NT2/D1 (cell line): ENCODE results near the gene CFC1.
"Not testable (repeated sequence)": the region's sequence is repeated elsewhere in the genome, so short reads cannot be mapped to it uniquely, and the experiment has no call there.

ENCODE experiments used
- DNase-seq: peaks from one replicate; pipeline ENCODE4 v3.0.0-alpha.2; 2011; ENCODE audit warnings: low read depth, low spot score
- H3K27me3 ChIP-seq: 2 replicates; pipeline ENCODE4 v1.6.0; 2011; ENCODE audit warnings: mild to moderate bottlenecking; ENCODE audit not compliant: insufficient read length, insufficient read depth
- H3K36me3 ChIP-seq: 2 replicates; pipeline ENCODE4 v1.6.1; 2011; ENCODE audit warnings: mild to moderate bottlenecking, low read length, mixed read lengths; ENCODE audit not compliant: insufficient read depth, insufficient read length
- H3K4me1 ChIP-seq: 2 replicates; pipeline ENCODE4 v1.5.1; 2011; ENCODE audit not compliant: insufficient read depth, insufficient read length
- H3K4me3 ChIP-seq: 2 replicates; pipeline ENCODE4 v1.5.1; 2011; ENCODE audit warnings: low read depth; ENCODE audit not compliant: insufficient read length
- H3K9ac ChIP-seq: 2 replicates; pipeline ENCODE4 v1.6.0; 2011; ENCODE audit warnings: low read depth; ENCODE audit not compliant: insufficient read length
- H3K9me3 ChIP-seq: 2 replicates; pipeline ENCODE4 v1.5.1; 2011; ENCODE audit warnings: mild to moderate bottlenecking, low read length; ENCODE audit not compliant: insufficient read depth

Gene CFC1

DNA sequence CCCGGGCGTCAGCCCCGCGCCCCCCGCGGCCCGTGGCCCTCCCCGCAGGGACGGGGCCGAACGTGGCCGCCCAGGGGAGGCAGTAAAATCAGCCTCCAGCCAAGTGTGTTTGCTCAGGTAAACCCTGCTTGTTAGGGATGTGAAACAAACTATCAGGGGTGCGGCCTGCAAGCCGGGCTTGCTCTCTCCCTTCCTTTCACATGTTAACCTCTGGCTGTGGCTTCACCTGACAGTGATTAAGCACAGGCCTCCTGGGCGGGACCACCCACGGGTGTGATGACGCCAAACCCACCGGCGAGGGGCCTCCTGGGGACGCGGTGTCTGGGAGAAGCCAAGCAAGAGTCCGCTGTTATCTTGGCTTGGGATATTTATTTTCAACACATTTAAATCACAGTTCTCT lies 1.4 kb downstream of the CFC1 start:
- not testable (repeated sequence) for H3K36me3 ChIP-seq, H3K4me3 ChIP-seq, DNase-seq

DNA sequence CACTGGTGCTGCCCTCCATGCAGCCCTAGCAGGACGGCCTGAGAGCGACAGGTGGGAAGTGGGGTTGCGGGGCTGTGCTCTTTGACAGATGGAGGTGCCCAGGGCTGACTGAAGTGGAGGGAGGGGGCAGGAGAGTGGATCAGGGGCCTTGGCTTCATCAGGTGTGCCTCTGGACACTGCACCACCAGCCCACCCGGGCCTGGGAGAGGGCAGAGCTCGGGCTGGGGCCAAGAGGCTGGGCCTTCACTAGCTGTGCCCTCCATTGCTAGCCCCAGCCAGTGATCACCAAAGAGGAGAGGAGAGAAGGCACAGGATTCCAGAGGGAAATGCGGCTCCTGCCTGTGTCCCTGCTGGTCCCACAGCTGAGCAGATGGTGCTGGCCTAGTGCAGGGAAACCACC lies 2.6 kb downstream of the CFC1 start:
- DNase-seq, H3K4me1 ChIP-seq, H3K9me3 ChIP-seq, H3K9ac ChIP-seq, H3K4me3 ChIP-seq, H3K27me3 ChIP-seq, H3K36me3 ChIP-seq: not testable (repeated sequence)

More for the DNA sequence above, 1.4 kb downstream of the CFC1 start:
- not testable (repeated sequence) for H3K4me1 ChIP-seq, H3K9me3 ChIP-seq, H3K27me3 ChIP-seq, H3K9ac ChIP-seq

DNA sequence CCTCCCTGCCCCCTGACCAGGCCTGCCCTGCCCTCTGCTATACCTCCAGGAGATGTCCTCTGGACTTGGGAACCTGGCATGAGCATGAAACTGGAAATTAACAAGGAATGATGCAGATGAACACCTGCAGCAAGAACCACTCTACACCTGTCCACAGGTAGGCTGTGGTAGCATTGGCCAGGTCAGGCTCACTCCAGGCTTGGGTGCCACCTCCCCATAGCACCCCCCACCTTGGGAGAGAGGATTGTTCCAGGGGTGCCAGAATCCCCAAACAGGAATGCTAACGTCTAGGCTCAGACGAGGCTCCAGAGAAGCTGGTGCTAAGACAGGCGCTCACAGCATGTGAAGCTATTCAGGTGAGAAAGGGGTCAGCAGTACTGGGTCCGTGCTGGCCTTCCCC lies 5.4 kb downstream of the CFC1 start:
- not testable (repeated sequence) for H3K4me3 ChIP-seq, H3K4me1 ChIP-seq, H3K9me3 ChIP-seq, H3K9ac ChIP-seq, H3K27me3 ChIP-seq, H3K36me3 ChIP-seq, DNase-seq

- DNase-seq, H3K9me3 ChIP-seq, H3K4me3 ChIP-seq, H3K36me3 ChIP-seq, H3K4me1 ChIP-seq, H3K9ac ChIP-seq, H3K27me3 ChIP-seq: not testable (repeated sequence)
These were observed 6.5 kb downstream of the CFC1 start for GRCh38 chr2:130592791-130593414.

DNA sequence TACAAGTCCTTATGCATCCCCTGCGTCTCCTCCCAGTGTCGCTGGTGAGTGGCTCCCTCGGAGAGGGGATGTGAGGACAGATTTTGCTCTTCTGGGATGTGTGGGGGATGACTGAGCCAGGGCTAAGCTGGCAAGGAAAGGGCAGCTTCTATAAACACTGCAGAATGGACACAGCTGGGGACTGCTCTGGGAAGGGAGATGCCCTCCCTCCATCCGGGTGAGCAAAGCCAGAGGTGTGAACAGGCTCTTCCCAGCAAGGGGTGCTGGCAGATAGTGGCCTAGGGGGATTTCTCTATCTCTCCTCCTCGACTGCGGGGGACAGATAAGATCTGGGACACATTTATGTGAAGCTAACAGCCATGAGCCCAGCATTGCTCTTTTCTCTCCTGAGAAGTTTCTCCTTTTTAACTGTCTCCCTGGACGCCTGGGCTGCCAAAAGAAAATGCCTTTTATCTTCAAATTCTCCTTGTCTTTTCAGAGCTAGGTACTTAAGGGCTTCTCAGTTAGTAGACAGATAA lies 8.5 kb downstream of the CFC1 start:
- H3K4me1 ChIP-seq, H3K4me3 ChIP-seq, H3K9ac ChIP-seq, DNase-seq, H3K27me3 ChIP-seq, H3K36me3 ChIP-seq, H3K9me3 ChIP-seq: not testable (repeated sequence)

DNA sequence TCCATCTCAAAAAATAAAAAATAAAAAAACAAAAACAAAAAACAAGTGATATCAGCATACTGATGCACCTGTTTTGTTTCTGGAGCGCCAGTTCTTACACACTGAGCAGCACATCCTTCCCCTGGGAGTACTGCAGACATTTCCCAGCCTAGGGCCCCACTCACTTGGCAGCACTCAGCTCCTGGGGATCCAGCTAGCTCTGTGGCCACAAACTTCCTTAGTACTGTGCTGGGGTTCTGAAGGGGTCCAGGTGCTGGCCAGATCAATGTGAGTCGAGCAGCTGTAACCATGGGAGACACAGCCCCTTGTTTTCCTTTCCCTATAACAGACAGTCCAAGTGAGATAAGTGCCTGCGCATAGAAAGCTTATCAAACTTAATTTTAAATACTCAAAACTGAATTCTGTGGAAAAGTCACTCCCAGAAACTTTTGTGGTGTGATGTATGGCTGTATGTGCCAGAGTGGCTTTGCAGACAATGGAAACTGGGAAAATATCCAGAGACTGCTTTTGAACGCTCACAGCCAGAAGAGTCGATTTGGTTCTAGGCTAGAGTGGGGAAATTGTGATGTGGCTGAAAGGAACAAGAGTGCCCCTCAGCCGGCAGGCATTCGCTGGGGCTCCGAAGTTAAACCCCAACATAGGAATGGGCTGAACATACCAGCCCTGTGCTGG lies 9.1 kb downstream of the CFC1 start:
- not testable (repeated sequence) for DNase-seq, H3K27me3 ChIP-seq, H3K9ac ChIP-seq, H3K9me3 ChIP-seq, H3K4me3 ChIP-seq, H3K4me1 ChIP-seq, H3K36me3 ChIP-seq

- not testable (repeated sequence) for H3K27me3 ChIP-seq, DNase-seq, H3K9me3 ChIP-seq, H3K9ac ChIP-seq, H3K36me3 ChIP-seq, H3K4me1 ChIP-seq, H3K4me3 ChIP-seq
These were observed 10.5 kb downstream of the CFC1 start for GRCh38 chr2:130588688-130589458.

- DNase-seq, H3K9ac ChIP-seq, H3K27me3 ChIP-seq, H3K4me1 ChIP-seq, H3K9me3 ChIP-seq, H3K4me3 ChIP-seq, H3K36me3 ChIP-seq: not testable (repeated sequence)
These were observed 14.6 kb downstream of the CFC1 start for GRCh38 chr2:130584726-130585125.

DNA sequence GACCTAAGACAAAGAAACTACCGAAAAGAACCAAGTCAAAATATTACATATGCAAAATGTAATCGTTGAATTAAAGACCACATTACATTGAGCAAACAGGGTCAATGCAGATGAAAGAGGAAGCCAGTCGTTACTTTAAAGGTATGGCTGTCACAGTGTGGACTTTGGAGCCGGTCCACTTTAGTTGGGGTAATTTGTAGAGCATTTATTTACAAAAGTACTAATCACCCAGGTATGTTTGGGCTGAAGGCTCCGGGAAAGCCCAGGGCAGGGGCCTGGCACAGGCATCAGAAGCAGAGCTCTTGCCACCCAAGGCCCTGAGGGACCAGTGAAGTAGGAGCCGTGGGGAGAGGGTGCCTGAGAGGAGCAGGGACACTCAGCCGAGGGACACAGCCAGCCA lies 15.8 kb downstream of the CFC1 start:
- not testable (repeated sequence) for H3K36me3 ChIP-seq, H3K9me3 ChIP-seq, H3K4me3 ChIP-seq, H3K4me1 ChIP-seq, H3K27me3 ChIP-seq, H3K9ac ChIP-seq, DNase-seq

DNA sequence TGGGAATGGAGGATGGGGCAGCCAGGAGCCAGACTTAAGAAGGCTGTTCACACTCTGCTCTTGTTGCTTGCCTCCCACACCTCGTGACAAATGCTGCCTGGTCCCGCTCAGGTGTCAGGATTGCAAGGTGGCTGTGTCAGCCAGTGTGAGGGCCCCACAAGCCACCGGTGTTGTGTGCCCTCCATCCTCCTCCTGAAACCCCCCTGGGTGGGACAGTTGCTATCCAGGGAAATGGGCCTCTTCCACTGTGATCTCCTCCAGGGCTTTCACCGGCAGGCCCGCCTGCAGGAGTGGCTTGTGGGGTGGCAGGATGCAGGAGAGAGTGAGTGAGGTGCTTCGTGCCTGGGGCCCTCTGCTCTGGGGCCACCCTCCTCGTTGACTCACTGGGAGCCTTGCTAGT lies 16.4 kb downstream of the CFC1 start:
- DNase-seq, H3K27me3 ChIP-seq, H3K4me3 ChIP-seq, H3K4me1 ChIP-seq, H3K36me3 ChIP-seq, H3K9me3 ChIP-seq, H3K9ac ChIP-seq: not testable (repeated sequence)

DNA sequence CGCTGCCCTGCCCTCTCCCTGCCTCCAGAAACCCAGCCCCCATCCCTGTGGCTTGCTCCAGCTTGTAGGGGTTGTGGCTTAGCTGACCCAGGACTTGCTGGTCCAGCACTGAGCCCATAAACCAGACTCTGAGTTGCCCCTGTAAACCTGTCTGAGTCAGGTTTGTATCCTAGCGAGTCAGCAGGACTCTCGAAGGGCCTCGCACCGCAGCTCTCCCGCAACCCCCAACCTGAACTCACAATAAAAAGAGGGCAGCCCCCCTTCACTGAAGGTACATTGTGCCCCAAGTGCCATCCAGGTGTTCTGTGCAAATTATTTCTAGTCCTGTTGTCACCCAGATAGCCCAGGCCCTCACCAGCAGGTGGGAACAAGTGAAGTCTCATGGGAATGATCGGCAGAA lies 17.9 kb downstream of the CFC1 start:
- not testable (repeated sequence) for DNase-seq, H3K4me1 ChIP-seq, H3K27me3 ChIP-seq, H3K9me3 ChIP-seq, H3K9ac ChIP-seq, H3K4me3 ChIP-seq, H3K36me3 ChIP-seq

DNA sequence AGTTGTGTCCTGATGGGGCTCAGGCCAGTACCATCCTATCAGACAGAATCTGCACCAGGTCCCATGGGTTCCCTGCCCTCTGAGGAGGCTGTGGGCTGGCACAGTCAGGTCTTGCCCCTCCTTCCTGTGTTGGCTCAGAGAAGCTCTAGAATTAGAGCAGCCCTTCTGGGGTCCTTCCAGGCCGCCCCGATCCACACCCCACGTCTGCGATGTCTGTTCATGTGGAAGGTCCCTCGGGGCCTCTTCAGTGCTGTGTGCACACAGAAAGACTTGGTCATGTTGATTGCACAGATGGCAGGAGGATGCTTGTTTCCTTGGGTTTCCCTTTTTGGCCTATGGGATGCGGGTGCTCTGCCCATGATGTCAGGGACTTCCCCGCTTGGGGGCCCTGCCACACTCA lies 20.3 kb downstream of the CFC1 start:
- H3K4me1 ChIP-seq, H3K9ac ChIP-seq, H3K27me3 ChIP-seq, H3K9me3 ChIP-seq, DNase-seq, H3K36me3 ChIP-seq, H3K4me3 ChIP-seq: not testable (repeated sequence)
